HCT116 (cell line): ENCODE measurements around the gene SH3GL3. TPM values are rescaled to one million over a fixed set of nuclear protein-coding genes. Genes with fewer than 3 reads are reported as not detected.

Source experiments
- ATAC-seq: fragments of 200-7000 bp; cut with Tn5 transposase; 2 replicates; pipeline ENCODE4 v1.9.1; 2020; ENCODE audit warnings: mild to moderate bottlenecking, moderate library complexity
- BruUV-seq: library from RNA; stranded (reverse); fragments of 400-500 nt; replicated peaks from 2 replicates; lab custom pipeline; 2021; lab: Mats Ljungman, UMichigan
- CTCF ChIA-PET: fragments of 300-600 bp; sonication (Branson Sonifier 250); formaldehyde crosslinking; loops from one replicate; lab custom pipeline; 2021; ENCODE audit warnings: antibody characterized with exemption; lab: Charles Lee
- POLR2A ChIA-PET: fragments of 300-600, 350-600 bp; sonication (Branson Sonifier 250); formaldehyde crosslinking; loops from one replicate; lab custom pipeline; 2021; ENCODE audit warnings: antibody characterized with exemption; lab: Charles Lee
- RAD21 ChIA-PET, 2 experiments: fragments of 300-600 bp; sonication (Branson Sonifier 250); formaldehyde crosslinking; loops; one replicate each; lab custom pipeline; 2023; ENCODE audit warnings: low total read pairs in 2 of 2; ENCODE audit not compliant: uncharacterized antibody in 2 of 2, unreplicated experiment in 2 of 2, low non-redundant PET in 1 of 2; lab: Charles Lee
- DNase-seq: peaks from one replicate; pipeline ENCODE4 v3.0.0-alpha.2; 2010; ENCODE audit warnings: low read depth, low spot score
- H2AFZ ChIP-seq: fragments of 200-600 bp; shearing (Covaris generic), sonication (generic); 2 replicates; pipeline ENCODE4 v1.6.1; 2017; ENCODE audit warnings: low read depth, mixed run types, mixed read lengths, antibody characterized with exemption, low read length; ENCODE audit not compliant: poor library complexity, severe bottlenecking
- H3K27ac ChIP-seq: 2 replicates; pipeline ENCODE4 v1.5.1; 2012; ENCODE audit warnings: low read depth, low read length
- H3K27me3 ChIP-seq: fragments of 200-600 bp; sonication (generic); 2 replicates; pipeline ENCODE4 v1.6.1; 2016; ENCODE audit warnings: mixed run types, low read length, mixed read lengths; ENCODE audit not compliant: insufficient read depth
- H3K36me3 ChIP-seq, 2 experiments: fragments of 200-500 bp in 1 of 2; fragments of 200-600 bp in 1 of 2; sonication (Bioruptor generic) in 1 of 2; sonication (generic) in 1 of 2; 2 replicates each; pipeline versions ENCODE4 v1.5.1 to v1.6.1; 2014 to 2016; ENCODE audit warnings: low read length in 2 of 2, inconsistent platforms in 1 of 2, mixed read lengths in 1 of 2, mixed run types in 1 of 2; ENCODE audit not compliant: insufficient read depth in 2 of 2, control insufficient read depth in 1 of 2
- H3K4me1 ChIP-seq, 2 experiments: fragments of 200-600 bp in 1 of 2; sonication (generic) in 1 of 2; 2 replicates each; pipeline versions ENCODE4 v1.5.1 to v1.6.1; 2012 to 2017; ENCODE audit warnings: low read length in 2 of 2, inconsistent platforms in 1 of 2, mild to moderate bottlenecking in 1 of 2, mixed read lengths in 1 of 2, mixed run types in 1 of 2, moderate library complexity in 1 of 2; ENCODE audit not compliant: insufficient read depth in 2 of 2, control insufficient read depth in 1 of 2
- H3K4me2 ChIP-seq: fragments of 200-600 bp; sonication (generic); 2 replicates; pipeline ENCODE4 v1.6.1; 2017; ENCODE audit warnings: mixed run types, low read length, mixed read lengths
- H3K4me3 ChIP-seq, 2 experiments: fragments of 200-600 bp in 1 of 2; sonication (generic) in 1 of 2; replicated peaks in 1 of 2; 2 replicates each; pipeline ENCODE4 v1.5.1; 2011 to 2016; ENCODE audit warnings: low read length in 2 of 2, control low read depth in 1 of 2, low read depth in 1 of 2, mild to moderate bottlenecking in 1 of 2, mixed read lengths in 1 of 2, mixed run types in 1 of 2
- H3K79me2 ChIP-seq: fragments of 200-600 bp; sonication (generic); 2 replicates; pipeline ENCODE4 v1.6.1; 2017; ENCODE audit warnings: mild to moderate bottlenecking, mixed run types, low read length, moderate library complexity, mixed read lengths; ENCODE audit not compliant: insufficient read depth
- H3K9ac ChIP-seq: fragments of 200-600 bp; sonication (generic); 2 replicates; pipeline ENCODE4 v1.6.1; 2016; ENCODE audit warnings: low read length, mixed read lengths
- H3K9me2 ChIP-seq: fragments of 200-600 bp; sonication (generic), shearing (Covaris generic); 2 replicates; pipeline ENCODE4 v1.6.1; 2017; ENCODE audit warnings: mixed run types, mild to moderate bottlenecking, moderate library complexity; ENCODE audit not compliant: insufficient read depth
- H3K9me3 ChIP-seq, 2 experiments: fragments of 200-500 bp in 1 of 2; fragments of 200-600 bp in 1 of 2; sonication (Bioruptor generic) in 1 of 2; sonication (generic) in 1 of 2; 2 replicates each; pipeline ENCODE4 v1.6.1; 2014 to 2017; ENCODE audit warnings: low read length in 2 of 2, mixed read lengths in 2 of 2, inconsistent platforms in 1 of 2, low read depth in 1 of 2, mild to moderate bottlenecking in 1 of 2, mixed run types in 1 of 2, moderate library complexity in 1 of 2; ENCODE audit not compliant: control insufficient read depth in 1 of 2, insufficient read depth in 1 of 2
- H4K20me1 ChIP-seq: fragments of 200-600 bp; sonication (generic), shearing (Covaris generic); 2 replicates; pipeline ENCODE4 v1.6.1; 2017; ENCODE audit warnings: mixed run types, mild to moderate bottlenecking, moderate library complexity; ENCODE audit not compliant: insufficient read depth
- CTCF ChIP-seq, 3 experiments: fragments of 200-600 bp in 1 of 3; sonication (generic) in 1 of 3; IDR thresholded peaks in 2 of 3; conservative IDR thresholded peaks in 1 of 3; 2 replicates each; pipeline ENCODE4 v1.5.1; 2012 to 2017; ENCODE audit warnings: low read depth in 2 of 3, low read length in 2 of 3, antibody characterized with exemption in 1 of 3, borderline replicate concordance in 1 of 3, control low read depth in 1 of 3, mild to moderate bottlenecking in 1 of 3, mixed read lengths in 1 of 3, mixed run types in 1 of 3, moderate library complexity in 1 of 3; ENCODE audit not compliant: insufficient read depth in 1 of 3
- ELF1 ChIP-seq: IDR thresholded peaks from 2 replicates; pipeline ENCODE4 v1.6.1; 2012; ENCODE audit warnings: low read depth, borderline replicate concordance
- EZH2phosphoT487 ChIP-seq: fragments of 200-600 bp; IDR thresholded peaks from 2 replicates; pipeline ENCODE4 v1.6.1; 2018; ENCODE audit warnings: antibody characterized with exemption, borderline replicate concordance
- MAX ChIP-seq: IDR thresholded peaks from 2 replicates; pipeline ENCODE4 v1.6.1; 2012
- SRF ChIP-seq: IDR thresholded peaks from 2 replicates; pipeline ENCODE4 v1.6.1; 2012; ENCODE audit warnings: low read depth
- TCF7L2 ChIP-seq: IDR thresholded peaks from 2 replicates; pipeline ENCODE4 v1.7.0; 2011; ENCODE audit warnings: borderline replicate concordance, inconsistent platforms; ENCODE audit not compliant: insufficient read depth, insufficient read length; ENCODE audit errors: extremely low read depth
- YY1 ChIP-seq: IDR thresholded peaks from 2 replicates; pipeline ENCODE4 v1.6.1; 2011; ENCODE audit warnings: low read length, low read depth, moderate library complexity, mild to moderate bottlenecking; ENCODE audit not compliant: insufficient replicate concordance; ENCODE audit errors: extremely low read depth
- ZBTB33 ChIP-seq: IDR thresholded peaks from 2 replicates; pipeline ENCODE4 v1.6.1; 2011; ENCODE audit warnings: mild to moderate bottlenecking, low read length, moderate library complexity; ENCODE audit not compliant: insufficient replicate concordance; ENCODE audit errors: extremely low read depth
- ZFX ChIP-seq: fragments of 450-650 bp; IDR thresholded peaks from 2 replicates; pipeline ENCODE4 v1.6.1; 2017
- intact Hi-C: fragments of 100-400 bp; cut with micrococcal nuclease; formaldehyde crosslinking; loops from 2 replicates; pipeline ENCODE4 v1.10.0; 2022
- total RNA-seq: library from RNA; stranded (reverse); gene quantifications from one replicate; pipeline ENCODE4 v1.2.1, GENCODE V29; 2021; ENCODE audit not compliant: unreplicated experiment
- TF ChIP-seq, protein P1 (sequence below): IDR thresholded peaks from 2 replicates; pipeline ENCODE4 v1.6.1; 2012; ENCODE audit warnings: low read depth

The SH3GL3 gene
- total RNA-seq, 1 experiment from 2014 or later: 1.3 TPM

DNA sequence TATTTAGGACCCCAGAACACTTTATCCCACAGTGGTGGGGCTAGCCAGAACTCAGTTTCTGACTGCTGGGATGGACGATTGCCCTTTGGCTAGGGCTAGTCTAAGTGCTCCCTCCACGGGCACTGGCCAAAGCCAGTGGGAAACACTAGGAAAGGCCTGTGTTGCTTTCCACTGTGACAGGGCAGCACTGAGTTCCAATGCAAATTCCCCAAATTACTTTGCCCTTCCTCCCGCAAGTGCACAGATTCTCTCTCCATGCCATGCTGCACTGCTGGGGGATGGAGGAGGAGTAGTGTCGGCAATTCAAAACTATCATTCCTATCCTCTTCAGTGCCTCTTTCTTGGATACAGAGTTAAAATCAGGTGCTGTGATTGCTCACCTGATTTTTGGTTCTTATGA lies 100.0 kb downstream of the SH3GL3 start:
- Histone ChIP-seq H3K4me2 (no peak overlapping the region), H4K20me1 (no peaks in the 10 kb centered on the region), H3K9me2 (no peaks in the 10 kb centered on the region), H3K9me3 (peaks cover 0 to 5% of the 10 kb centered on the region in 2 experiments; a peak in 1 of 4 replicates), H3K27me3 (no peaks in the 10 kb centered on the region), H3K9ac (no peak overlapping the region), H2AFZ (no peak overlapping the region), H3K4me3 (no peak overlapping the region), H3K79me2 (no peaks in the 10 kb centered on the region), H3K36me3 (no peaks in the 10 kb centered on the region), H3K27ac (no peak overlapping the region), H3K4me1 (no peaks in the 10 kb centered on the region)
- intact Hi-C loops: no loop called here
- TF ChIP-seq CTCF (IDR thresholded peaks at IDR 0.05 in 2 of 3, conservative IDR thresholded peaks at IDR 0.05 in 1 of 3; ENCODE audit: borderline replicate concordance in 1 of 3, insufficient read depth in 1 of 3, low read depth in 2 of 3, low read length in 2 of 3) (no peak), EZH2phosphoT487 (no peak), SRF (no peak), MAX (no peak), ELF1 (no peak), YY1 (no peak), ZFX (no peak), TCF7L2 (no peak), ZBTB33 (no peak)
- TF ChIP-seq, protein P1, sequence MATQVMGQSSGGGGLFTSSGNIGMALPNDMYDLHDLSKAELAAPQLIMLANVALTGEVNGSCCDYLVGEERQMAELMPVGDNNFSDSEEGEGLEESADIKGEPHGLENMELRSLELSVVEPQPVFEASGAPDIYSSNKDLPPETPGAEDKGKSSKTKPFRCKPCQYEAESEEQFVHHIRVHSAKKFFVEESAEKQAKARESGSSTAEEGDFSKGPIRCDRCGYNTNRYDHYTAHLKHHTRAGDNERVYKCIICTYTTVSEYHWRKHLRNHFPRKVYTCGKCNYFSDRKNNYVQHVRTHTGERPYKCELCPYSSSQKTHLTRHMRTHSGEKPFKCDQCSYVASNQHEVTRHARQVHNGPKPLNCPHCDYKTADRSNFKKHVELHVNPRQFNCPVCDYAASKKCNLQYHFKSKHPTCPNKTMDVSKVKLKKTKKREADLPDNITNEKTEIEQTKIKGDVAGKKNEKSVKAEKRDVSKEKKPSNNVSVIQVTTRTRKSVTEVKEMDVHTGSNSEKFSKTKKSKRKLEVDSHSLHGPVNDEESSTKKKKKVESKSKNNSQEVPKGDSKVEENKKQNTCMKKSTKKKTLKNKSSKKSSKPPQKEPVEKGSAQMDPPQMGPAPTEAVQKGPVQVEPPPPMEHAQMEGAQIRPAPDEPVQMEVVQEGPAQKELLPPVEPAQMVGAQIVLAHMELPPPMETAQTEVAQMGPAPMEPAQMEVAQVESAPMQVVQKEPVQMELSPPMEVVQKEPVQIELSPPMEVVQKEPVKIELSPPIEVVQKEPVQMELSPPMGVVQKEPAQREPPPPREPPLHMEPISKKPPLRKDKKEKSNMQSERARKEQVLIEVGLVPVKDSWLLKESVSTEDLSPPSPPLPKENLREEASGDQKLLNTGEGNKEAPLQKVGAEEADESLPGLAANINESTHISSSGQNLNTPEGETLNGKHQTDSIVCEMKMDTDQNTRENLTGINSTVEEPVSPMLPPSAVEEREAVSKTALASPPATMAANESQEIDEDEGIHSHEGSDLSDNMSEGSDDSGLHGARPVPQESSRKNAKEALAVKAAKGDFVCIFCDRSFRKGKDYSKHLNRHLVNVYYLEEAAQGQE: no peak
- RAD21 ChIA-PET: no interaction called here
- ATAC-seq (no peak), DNase-seq (no peak)
- BruUV-seq: no TSS peak
- POLR2A ChIA-PET: no interaction called here
- CTCF ChIA-PET: interaction anchor here (0.6 kb wide), 1 partner anchor 108 kb away, joined by 3 read pairs; no protein-coding TSS in a partner anchor
